IMR-90 (cell line): Measurements from ENCODE around the gene LEO1.

Experiments used
- BHLHE40 ChIP-seq: fragments of 150-350 bp; IDR thresholded peaks from 2 replicates; pipeline ENCODE4 v1.6.1; 2016; ENCODE audit warnings: mild to moderate bottlenecking, low read depth, low read length
- CEBPB ChIP-seq: IDR thresholded peaks from 2 replicates; pipeline ENCODE4 v1.6.1; 2012; ENCODE audit warnings: low read depth, low read length, improper control_type of control experiment
- CTCF ChIP-seq: conservative IDR thresholded peaks from 2 replicates; pipeline ENCODE4 v1.5.1; 2012; ENCODE audit warnings: mild to moderate bottlenecking, low read depth, low read length, improper control_type of control experiment
- MAFK ChIP-seq: IDR thresholded peaks from 2 replicates; pipeline ENCODE4 v1.6.1; 2012; ENCODE audit warnings: low read depth, low read length, improper control_type of control experiment
- MXI1 ChIP-seq: IDR thresholded peaks from 2 replicates; pipeline ENCODE4 v1.6.1; 2012; ENCODE audit warnings: low read depth, mild to moderate bottlenecking, low read length, moderate library complexity, borderline replicate concordance
- NFE2L2 ChIP-seq: fragments of 150-350 bp; IDR thresholded peaks from 2 replicates; pipeline ENCODE4 v1.6.1; 2016; ENCODE audit warnings: low read depth, mild to moderate bottlenecking, low read length
- POLR2A ChIP-seq: IDR thresholded peaks from 2 replicates; pipeline ENCODE4 v1.6.1; 2012; ENCODE audit warnings: mild to moderate bottlenecking, low read depth, low read length
- RAD21 ChIP-seq: IDR thresholded peaks from 2 replicates; pipeline ENCODE4 v1.6.1; 2012; ENCODE audit warnings: low read length, improper control_type of control experiment
- RCOR1 ChIP-seq: IDR thresholded peaks from 2 replicates; pipeline ENCODE4 v1.6.1; 2012; ENCODE audit warnings: mild to moderate bottlenecking, low read length, improper control_type of control experiment; ENCODE audit not compliant: insufficient replicate concordance
- RFX5 ChIP-seq: IDR thresholded peaks from 2 replicates; pipeline ENCODE4 v1.8.0; 2012; ENCODE audit warnings: low read depth, mild to moderate bottlenecking, low read length, moderate library complexity
- SMC3 ChIP-seq: fragments of 150-350 bp; IDR thresholded peaks from 2 replicates; pipeline ENCODE4 v1.6.1; 2016; ENCODE audit warnings: low read depth, mild to moderate bottlenecking, antibody characterized with exemption, low read length, moderate library complexity
- USF2 ChIP-seq: fragments of 150-350 bp; IDR thresholded peaks from 2 replicates; pipeline ENCODE4 v1.6.1; 2017; ENCODE audit warnings: mild to moderate bottlenecking, antibody characterized with exemption, low read length, low read depth

- TF ChIP-seq CTCF (no peak), CEBPB (no peak), RFX5 (no peak), POLR2A (no peak), RAD21 (no peak), MAFK (no peak), SMC3 (no peak), BHLHE40 (no peak), MXI1 (no peak), RCOR1 (no peak), NFE2L2 (no peak), USF2 (no peak)
Measured at GRCh38 chr15:52004806-52005205, 33.2 kb upstream of the LEO1 start.
